DOHH2 (cell line): Measurements from ENCODE around the gene B3GALNT2.

Source experiments
- H3F3A ChIP-seq: fragments of 200-600 bp; sonication (generic), shearing (Covaris generic); 2 replicates; pipeline ENCODE4 v1.6.0; 2016; ENCODE audit warnings: antibody characterized with exemption, mild to moderate bottlenecking; ENCODE audit not compliant: control insufficient read depth, insufficient read depth
- H3K27ac ChIP-seq: fragments of 200-600 bp; sonication (generic); 2 replicates; pipeline ENCODE4 v1.5.1; 2014; ENCODE audit warnings: low read depth, mild to moderate bottlenecking, low read length, moderate library complexity
- H3K27me3 ChIP-seq: fragments of 200-600 bp; sonication (generic); 2 replicates; pipeline ENCODE4 v1.6.1; 2014; ENCODE audit warnings: mild to moderate bottlenecking, low read length, mixed read lengths; ENCODE audit not compliant: control insufficient read depth
- H3K36me3 ChIP-seq: fragments of 200-600 bp; sonication (generic); 2 replicates; pipeline ENCODE4 v1.6.1; 2014; ENCODE audit warnings: mild to moderate bottlenecking, low read length, moderate library complexity, mixed read lengths; ENCODE audit not compliant: control insufficient read depth
- H3K4me1 ChIP-seq: fragments of 200-600 bp; sonication (generic); 2 replicates; pipeline ENCODE4 v1.6.1; 2014; ENCODE audit warnings: mild to moderate bottlenecking, low read length, mixed read lengths; ENCODE audit not compliant: control insufficient read depth
- H3K4me2 ChIP-seq: fragments of 200-600 bp; sonication (generic); 2 replicates; pipeline ENCODE4 v1.6.0; 2014; ENCODE audit warnings: mild to moderate bottlenecking, low read length, moderate library complexity
- H3K4me3 ChIP-seq: fragments of 200-600 bp; sonication (generic); 2 replicates; pipeline ENCODE4 v1.5.1; 2014; ENCODE audit warnings: mild to moderate bottlenecking, low read length, mixed read lengths
- H3K79me2 ChIP-seq: fragments of 200-600 bp; sonication (generic); 2 replicates; pipeline ENCODE4 v1.6.1; 2014; ENCODE audit warnings: mild to moderate bottlenecking, low read length, mixed read lengths; ENCODE audit not compliant: control insufficient read depth
- H3K9me2 ChIP-seq: fragments of 200-600 bp; sonication (generic); replicated peaks from 2 replicates; pipeline ENCODE4 v1.6.1; 2014; ENCODE audit warnings: mild to moderate bottlenecking, low read length, mixed read lengths; ENCODE audit not compliant: control insufficient read depth
- H3K9me3 ChIP-seq: fragments of 200-600 bp; sonication (generic); 2 replicates; pipeline ENCODE4 v1.6.1; 2014; ENCODE audit warnings: antibody characterized with exemption, low read length, mixed read lengths; ENCODE audit not compliant: control insufficient read depth, insufficient read depth
- H4K20me1 ChIP-seq: fragments of 200-600 bp; sonication (generic); 2 replicates; pipeline ENCODE4 v1.6.0; 2014; ENCODE audit warnings: low read depth, mild to moderate bottlenecking, antibody characterized with exemption, low read length, moderate library complexity; ENCODE audit not compliant: control insufficient read depth, insufficient read depth
- EZH2phosphoT487 ChIP-seq: fragments of 200-600 bp; sonication (generic); IDR thresholded peaks from 2 replicates; pipeline ENCODE4 v1.6.1; 2017; ENCODE audit warnings: borderline replicate concordance, mild to moderate bottlenecking, antibody characterized with exemption, low read length, moderate library complexity, mixed read lengths
- TF ChIP-seq, protein P1 (sequence below): fragments of 200-600 bp; sonication (generic); IDR thresholded peaks from one replicate; pipeline ENCODE4 v1.5.1; 2014; ENCODE audit warnings: antibody characterized with exemption, mild to moderate bottlenecking, low read depth, low read length; ENCODE audit not compliant: poor library complexity, severe bottlenecking

The B3GALNT2 gene

GRCh38 chr1:235510823-235511222 lies 6.6 kb upstream of the B3GALNT2 start:
- no peak for TF ChIP-seq EZH2phosphoT487
- TF ChIP-seq, protein P1, sequence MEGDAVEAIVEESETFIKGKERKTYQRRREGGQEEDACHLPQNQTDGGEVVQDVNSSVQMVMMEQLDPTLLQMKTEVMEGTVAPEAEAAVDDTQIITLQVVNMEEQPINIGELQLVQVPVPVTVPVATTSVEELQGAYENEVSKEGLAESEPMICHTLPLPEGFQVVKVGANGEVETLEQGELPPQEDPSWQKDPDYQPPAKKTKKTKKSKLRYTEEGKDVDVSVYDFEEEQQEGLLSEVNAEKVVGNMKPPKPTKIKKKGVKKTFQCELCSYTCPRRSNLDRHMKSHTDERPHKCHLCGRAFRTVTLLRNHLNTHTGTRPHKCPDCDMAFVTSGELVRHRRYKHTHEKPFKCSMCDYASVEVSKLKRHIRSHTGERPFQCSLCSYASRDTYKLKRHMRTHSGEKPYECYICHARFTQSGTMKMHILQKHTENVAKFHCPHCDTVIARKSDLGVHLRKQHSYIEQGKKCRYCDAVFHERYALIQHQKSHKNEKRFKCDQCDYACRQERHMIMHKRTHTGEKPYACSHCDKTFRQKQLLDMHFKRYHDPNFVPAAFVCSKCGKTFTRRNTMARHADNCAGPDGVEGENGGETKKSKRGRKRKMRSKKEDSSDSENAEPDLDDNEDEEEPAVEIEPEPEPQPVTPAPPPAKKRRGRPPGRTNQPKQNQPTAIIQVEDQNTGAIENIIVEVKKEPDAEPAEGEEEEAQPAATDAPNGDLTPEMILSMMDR: no peak
- no peaks in the 10 kb centered on the region for H3K9me2 ChIP-seq
- H3K4me3 ChIP-seq: no peak overlapping the region
- no peak overlapping the region for H3K4me2 ChIP-seq
- peaks cover 4% of the 10 kb centered on the region; the same call in 1 of the 2 replicates for H3F3A ChIP-seq
- H3K27ac ChIP-seq: no peak overlapping the region
- H4K20me1 ChIP-seq: no peaks in the 10 kb centered on the region
- H3K9me3 ChIP-seq: no peaks in the 10 kb centered on the region
- H3K36me3 ChIP-seq: no peaks in the 10 kb centered on the region
- no peaks in the 10 kb centered on the region for H3K79me2 ChIP-seq
- peaks cover 7% of the 10 kb centered on the region; the same call in 1 of the 2 replicates for H3K27me3 ChIP-seq
- peaks cover 9% of the 10 kb centered on the region for H3K4me1 ChIP-seq

- peaks cover 18% of the 10 kb centered on the region for H3K4me1 ChIP-seq
- peaks cover 4% of the 10 kb centered on the region for H4K20me1 ChIP-seq
- no peak overlapping the region for H3K4me2 ChIP-seq
- peaks cover 9% of the 10 kb centered on the region for H3F3A ChIP-seq
- TF ChIP-seq, protein P1: no peak
- TF ChIP-seq EZH2phosphoT487: no peak
- peaks cover 2% of the 10 kb centered on the region; the same call in 1 of the 2 replicates for H3K27me3 ChIP-seq
- no peak overlapping the region for H3K27ac ChIP-seq
- H3K9me3 ChIP-seq: no peaks in the 10 kb centered on the region
- 0 out of 2 replicates have a peak, but pooled peaks cover 3% of the 10 kb centered on the region for H3K36me3 ChIP-seq
- no peak overlapping the region for H3K4me3 ChIP-seq
- H3K9me2 ChIP-seq: no peaks in the 10 kb centered on the region
- H3K79me2 ChIP-seq: peaks cover 14% of the 10 kb centered on the region
These were observed 3.4 kb upstream of the B3GALNT2 start for GRCh38 chr1:235507623-235508022.

GRCh38 chr1:235504494-235505222 lies 406 bp upstream of the B3GALNT2 start:
- Histone ChIP-seq H3K9me2 (no peaks in the 10 kb centered on the region), H3K27ac (peak overlapping the region; percentile 82), H4K20me1 (peaks cover 4% of the 10 kb centered on the region), H3K36me3 (0 out of 2 replicates have a peak, but pooled peaks cover 3% of the 10 kb centered on the region), H3F3A (peaks cover 9% of the 10 kb centered on the region), H3K4me1 (peaks cover 22% of the 10 kb centered on the region), H3K27me3 (no peaks in the 10 kb centered on the region), H3K79me2 (peaks cover 42% of the 10 kb centered on the region), H3K4me3 (peak overlapping the region; percentile 93), H3K4me2 (peak overlapping the region; percentile 100), H3K9me3 (no peaks in the 10 kb centered on the region)
- TF ChIP-seq, protein P1: peak; percentile 89
- TF ChIP-seq EZH2phosphoT487: no peak
